HepG2 (cell line): ENCODE data around the gene EPN3. TPM values are rescaled to one million over a fixed set of nuclear protein-coding genes. Genes with fewer than 3 reads are reported as not detected.

Experiments used
- AHR ChIP-seq: IDR thresholded peaks from 2 replicates; pipeline ENCODE4 v1.6.1; 2018; ENCODE audit warnings: missing genetic modification reagents, missing compliant biosample characterization
- ATF4 ChIP-seq, 2 experiments: fragments of 450-650 bp in 1 of 2; sonication (generic) in 1 of 2; formaldehyde crosslinking; IDR thresholded peaks; 2 replicates each; pipeline versions ENCODE4 v1.5.0 to v1.8.0; 2020 to 2022; ENCODE audit warnings: mild to moderate bottlenecking in 1 of 2, missing genetic modification reagents in 1 of 2
- CREB1 ChIP-seq, 2 experiments: fragments of 450-650 bp in 1 of 2; IDR thresholded peaks; 2 replicates each; pipeline ENCODE4 v1.6.1; 2016 to 2017; ENCODE audit warnings: control low read depth in 1 of 2, mild to moderate bottlenecking in 1 of 2, missing compliant biosample characterization in 1 of 2, missing genetic modification characterization in 1 of 2
- MED1 ChIP-seq: sonication (generic); formaldehyde crosslinking; IDR thresholded peaks from 2 replicates; pipeline ENCODE4 v1.4.0; 2020; ENCODE audit warnings: missing genetic modification reagents
- MED13 ChIP-seq: sonication (generic); formaldehyde crosslinking; IDR thresholded peaks from 2 replicates; pipeline ENCODE4 v1.5.0; 2020; ENCODE audit warnings: missing genetic modification reagents
- MXD4 ChIP-seq: IDR thresholded peaks from 2 replicates; pipeline ENCODE4 v1.6.1; 2016; ENCODE audit warnings: mild to moderate bottlenecking, missing biosample characterization, missing genetic modification reagents
- NAIF1 ChIP-seq: sonication (generic); formaldehyde crosslinking; IDR thresholded peaks from 2 replicates; pipeline ENCODE4 v1.5.0; 2020; ENCODE audit warnings: mild to moderate bottlenecking, missing genetic modification reagents, borderline replicate concordance
- NFYB ChIP-seq: sonication (generic); formaldehyde crosslinking; IDR thresholded peaks from 2 replicates; pipeline ENCODE4 v1.4.0; 2020; ENCODE audit warnings: missing genetic modification reagents
- NR3C1 ChIP-seq: sonication (generic); formaldehyde crosslinking; IDR thresholded peaks from 2 replicates; pipeline ENCODE4 v1.4.0; 2020; ENCODE audit warnings: missing genetic modification reagents
- REXO4 ChIP-seq: sonication (generic); formaldehyde crosslinking; IDR thresholded peaks from 2 replicates; pipeline ENCODE4 v1.8.0; 2022; ENCODE audit warnings: missing genetic modification reagents, mild to moderate bottlenecking, borderline replicate concordance
- SMC3 ChIP-seq: IDR thresholded peaks from 2 replicates; pipeline ENCODE4 v1.6.1; 2011; ENCODE audit warnings: low read length, improper control_type of control experiment
- SNAPC2 ChIP-seq: sonication (generic); formaldehyde crosslinking; IDR thresholded peaks from 2 replicates; pipeline ENCODE4 v1.8.1; 2022; ENCODE audit warnings: mild to moderate bottlenecking, missing genetic modification reagents
- SP140L ChIP-seq: sonication (generic); formaldehyde crosslinking; IDR thresholded peaks from 2 replicates; pipeline ENCODE4 v1.4.0; 2020; ENCODE audit warnings: missing genetic modification reagents, borderline replicate concordance
- TGIF2 ChIP-seq: IDR thresholded peaks from 2 replicates; pipeline ENCODE4 v1.6.1; 2016; ENCODE audit warnings: control low read depth, missing compliant biosample characterization
- ZMYM2 ChIP-seq: sonication (generic); formaldehyde crosslinking; IDR thresholded peaks from 2 replicates; pipeline ENCODE4 v1.8.0; 2022; ENCODE audit warnings: mild to moderate bottlenecking, missing genetic modification reagents
- ZNF232 ChIP-seq: sonication (generic); formaldehyde crosslinking; IDR thresholded peaks from 2 replicates; pipeline ENCODE4 v1.4.0; 2020; ENCODE audit warnings: missing genetic modification reagents, borderline replicate concordance
- ZNF256 ChIP-seq: sonication (generic); formaldehyde crosslinking; conservative IDR thresholded peaks from 2 replicates; pipeline ENCODE4 v1.4.0; 2020; ENCODE audit warnings: missing genetic modification reagents
- ZNF275 ChIP-seq: sonication (generic); formaldehyde crosslinking; IDR thresholded peaks from 2 replicates; pipeline ENCODE4 v1.8.0; 2022; ENCODE audit warnings: missing genetic modification reagents, mild to moderate bottlenecking, inconsistent platforms, borderline replicate concordance
- ZNF333 ChIP-seq: sonication (generic); formaldehyde crosslinking; IDR thresholded peaks from 2 replicates; pipeline ENCODE4 v1.4.0; 2020; ENCODE audit warnings: mild to moderate bottlenecking, missing genetic modification reagents, borderline replicate concordance
- ZNF33B ChIP-seq: sonication (generic); formaldehyde crosslinking; IDR thresholded peaks from 2 replicates; pipeline ENCODE4 v1.5.1; 2020; ENCODE audit warnings: mild to moderate bottlenecking, missing genetic modification reagents
- ZNF530 ChIP-seq: sonication (generic); formaldehyde crosslinking; IDR thresholded peaks from 2 replicates; pipeline ENCODE4 v1.5.0; 2020; ENCODE audit warnings: low read depth, mild to moderate bottlenecking, missing genetic modification reagents
- ZNF572 ChIP-seq: sonication (generic); formaldehyde crosslinking; IDR thresholded peaks from 2 replicates; pipeline ENCODE4 v1.5.1; 2020; ENCODE audit warnings: mild to moderate bottlenecking, missing genetic modification reagents
- ZNF605 ChIP-seq: sonication (generic); formaldehyde crosslinking; IDR thresholded peaks from 2 replicates; pipeline ENCODE4 v1.8.0; 2022; ENCODE audit warnings: mild to moderate bottlenecking, missing genetic modification reagents
- ZNF7 ChIP-seq: IDR thresholded peaks from 2 replicates; pipeline ENCODE4 v1.6.1; 2016; ENCODE audit warnings: missing biosample characterization, missing genetic modification reagents
- ZNF776 ChIP-seq: sonication (generic); formaldehyde crosslinking; IDR thresholded peaks from 2 replicates; pipeline ENCODE4 v1.4.0; 2020; ENCODE audit warnings: mild to moderate bottlenecking, missing genetic modification reagents
- polyA plus RNA-seq, 8 experiments: library from polyadenylated mRNA; depleted of rRNA in 3 of 8; stranded (reverse) in 7 of 8; unstranded in 1 of 8; fragments of >200 nt; fragmentation: Illumina TruSeq in 4 of 8; extraction: Trizol in 4 of 8; gene quantifications; 2 replicates each; pipeline versions ENCODE4 v1.2.1 to v1.2.3, GENCODE V29; 2011 to 2016; ENCODE audit warnings: low read depth in 4 of 8, missing spikeins in 1 of 8, mixed read lengths in 1 of 8; ENCODE audit not compliant: insufficient read depth in 1 of 8
- total RNA-seq, 5 experiments: library from RNA; depleted of rRNA; stranded (reverse); fragments of >200 nt; fragmentation: Illumina TruSeq; extraction: Trizol; gene quantifications; 2 replicates each; pipeline ENCODE4 v1.2.3, GENCODE V29; 2016; ENCODE audit warnings: low read depth in 1 of 5
- TF ChIP-seq, protein P1 (sequence below): sonication (generic); formaldehyde crosslinking; IDR thresholded peaks from 2 replicates; pipeline ENCODE4 v1.8.1; 2023; ENCODE audit warnings: mild to moderate bottlenecking, moderate library complexity, missing genetic modification reagents

The EPN3 gene
- total and polyA plus RNA-seq, 2 of the 13 experiments (the other 11 are each of a cell fraction or from before 2014, with no cell fraction given) = 0.11 to 0.95 TPM

- TF ChIP-seq MED1 (CRISPR knock-in tag) (peak; percentile 64; the same call in 1 of the 2 replicates), MXD4 (CRISPR knock-in tag) (no peak), AHR (CRISPR knock-in tag) (no peak), MED13 (CRISPR knock-in tag) (no peak), NAIF1 (CRISPR knock-in tag) (no peak), NR3C1 (CRISPR knock-in tag) (no peak), ZNF572 (CRISPR knock-in tag) (no peak), REXO4 (CRISPR knock-in tag) (no peak), ZNF275 (CRISPR knock-in tag) (no peak), ZMYM2 (CRISPR knock-in tag) (no peak), ZNF333 (CRISPR knock-in tag) (no peak; the same call in 1 of the 2 replicates), ZNF7 (CRISPR knock-in tag) (no peak), SNAPC2 (CRISPR knock-in tag) (0 out of 2 replicates have a peak, but pooled peaks have one; percentile 42), ZNF33B (CRISPR knock-in tag) (no peak), TGIF2 (CRISPR knock-in tag) (0 out of 2 replicates have a peak, but pooled peaks have one; percentile 28), ZNF605 (CRISPR knock-in tag) (no peak), NFYB (CRISPR knock-in tag) (no peak), ZNF530 (CRISPR knock-in tag) (no peak), SMC3 (no peak), ZNF232 (peak; percentile 55; the same call in 1 of the 2 replicates), ZNF256 (CRISPR knock-in tag) (no peak), CREB1 (IDR thresholded peaks at IDR 0.05) (no peak), CREB1 (CRISPR knock-in tag; IDR thresholded peaks at IDR 0.05) (no peak), ZNF776 (CRISPR knock-in tag) (no peak), ATF4 (CRISPR knock-in tag; IDR thresholded peaks at IDR 0.05) (no peak), SP140L (no peak)
- TF ChIP-seq, protein P1, sequence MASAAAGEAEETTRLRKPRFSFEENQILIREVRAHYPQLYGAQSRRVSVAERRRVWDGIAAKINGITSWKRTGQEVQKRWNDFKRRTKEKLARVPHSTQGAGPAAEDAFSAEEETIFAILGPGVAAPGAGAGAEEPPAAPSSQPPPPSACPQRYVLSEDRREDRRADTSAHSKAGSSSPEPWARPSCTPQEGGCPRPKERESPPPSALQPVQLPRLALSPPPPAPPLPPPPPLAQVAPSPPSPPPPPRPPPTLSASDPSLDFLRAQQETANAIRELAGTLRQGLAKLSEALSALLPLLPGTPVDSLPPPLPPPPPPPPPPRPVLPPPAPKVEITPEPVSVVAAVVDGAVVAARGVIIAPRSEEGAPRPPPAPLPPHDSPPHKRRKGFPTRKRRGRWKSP (CRISPR knock-in tag) = no peak; the same call in 1 of the 2 replicates
Measured at GRCh38 chr17:50538549-50539410, 6.2 kb downstream of the EPN3 start (continued).
